ENCODE measurements around the gene RFC5. TPM values are rescaled to one million over a fixed set of nuclear protein-coding genes. Genes with fewer than 3 reads are reported as not detected.

The RFC5 gene
- total RNA-seq, 1 experiment from 2014 or later = 50.4 TPM

DNA sequence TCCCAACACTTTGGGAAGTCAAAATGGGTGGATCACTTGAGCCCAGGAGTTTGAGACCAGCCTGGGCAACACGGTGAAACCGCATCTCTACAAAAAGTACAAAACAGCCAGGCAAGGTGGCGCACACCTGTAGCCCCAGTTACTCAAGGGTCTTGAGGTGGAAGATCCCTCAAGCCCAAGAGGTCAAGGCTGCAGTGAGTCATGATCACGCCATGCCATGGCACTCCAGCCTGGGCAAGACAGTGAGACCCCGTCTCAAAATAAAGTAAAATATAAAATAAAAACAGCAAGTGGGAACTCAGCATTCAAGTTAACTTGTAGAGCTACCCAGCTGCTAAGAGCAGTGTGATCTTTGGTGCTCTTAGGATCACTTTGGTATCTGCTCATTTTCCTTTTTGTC, 12.7 kb downstream of the RFC5 start:
- H2BK20ac ChIP-seq (ENCODE audit: low read depth, low read length, poor library complexity, severe bottlenecking) = no peak overlapping the region
- H4K20me1 ChIP-seq (ENCODE audit: control insufficient read depth, insufficient read depth, insufficient read length) = no peaks in the 10 kb centered on the region
- no peaks in the 10 kb centered on the region for H3K23me2 ChIP-seq (ENCODE audit: insufficient read length, low read depth, low read length, poor library complexity, severe bottlenecking)
- Mint-ChIP-seq H3K27me3 (ENCODE audit: low read depth) (no peaks in the 10 kb centered on the region), H3K4me3 (no peak overlapping the region), H3K9me3 (no peaks in the 10 kb centered on the region), H3K36me3 (ENCODE audit: insufficient read depth in 1 of 3, low read depth in 3 of 3) (peaks cover 49 to 90% (median 84%) of the 10 kb centered on the region in 3 experiments), H3K4me1 (no peaks in the 10 kb centered on the region), H3K27ac (peak overlapping the region in 1 of 3 experiments; percentile 74; a peak in 1 of 7 replicates)
- H4K5ac ChIP-seq (ENCODE audit: insufficient read length, low read depth, low read length) = no peak overlapping the region
- H3K56ac ChIP-seq (ENCODE audit: insufficient read length, low read depth, low read length) = no peak overlapping the region
- H3K4me2 ChIP-seq (ENCODE audit: insufficient read depth, insufficient read length, low read length) = no peak overlapping the region
- H3K14ac ChIP-seq (ENCODE audit: insufficient read depth, low read length) = no peak overlapping the region
- no peaks in the 10 kb centered on the region; the same call in 1 of the 2 replicates for H3K79me2 ChIP-seq (ENCODE audit: insufficient read depth, low read length)
- no peak overlapping the region for H2AK5ac ChIP-seq (ENCODE audit: insufficient read length, low read length)
- no peaks in the 10 kb centered on the region for H3K79me1 ChIP-seq (ENCODE audit: insufficient read depth, low read depth, low read length, poor library complexity, severe bottlenecking)
- no peak overlapping the region for H3K4ac ChIP-seq (ENCODE audit: low read depth, low read length)
- H3K9me3 ChIP-seq (ENCODE audit: control insufficient read depth, low read depth, low read length) = no peaks in the 10 kb centered on the region
- no peak overlapping the region for H3K18ac ChIP-seq (ENCODE audit: insufficient read length, low read depth, low read length)
- H3T11ph ChIP-seq (ENCODE audit: low read length) = no peak overlapping the region
- H2BK12ac ChIP-seq (ENCODE audit: insufficient read length, low read depth, low read length) = no peak overlapping the region
- no peak overlapping the region for H2BK5ac ChIP-seq (ENCODE audit: insufficient read length, low read length)
- TF ChIP-seq, protein P1, sequence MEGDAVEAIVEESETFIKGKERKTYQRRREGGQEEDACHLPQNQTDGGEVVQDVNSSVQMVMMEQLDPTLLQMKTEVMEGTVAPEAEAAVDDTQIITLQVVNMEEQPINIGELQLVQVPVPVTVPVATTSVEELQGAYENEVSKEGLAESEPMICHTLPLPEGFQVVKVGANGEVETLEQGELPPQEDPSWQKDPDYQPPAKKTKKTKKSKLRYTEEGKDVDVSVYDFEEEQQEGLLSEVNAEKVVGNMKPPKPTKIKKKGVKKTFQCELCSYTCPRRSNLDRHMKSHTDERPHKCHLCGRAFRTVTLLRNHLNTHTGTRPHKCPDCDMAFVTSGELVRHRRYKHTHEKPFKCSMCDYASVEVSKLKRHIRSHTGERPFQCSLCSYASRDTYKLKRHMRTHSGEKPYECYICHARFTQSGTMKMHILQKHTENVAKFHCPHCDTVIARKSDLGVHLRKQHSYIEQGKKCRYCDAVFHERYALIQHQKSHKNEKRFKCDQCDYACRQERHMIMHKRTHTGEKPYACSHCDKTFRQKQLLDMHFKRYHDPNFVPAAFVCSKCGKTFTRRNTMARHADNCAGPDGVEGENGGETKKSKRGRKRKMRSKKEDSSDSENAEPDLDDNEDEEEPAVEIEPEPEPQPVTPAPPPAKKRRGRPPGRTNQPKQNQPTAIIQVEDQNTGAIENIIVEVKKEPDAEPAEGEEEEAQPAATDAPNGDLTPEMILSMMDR (conservative IDR thresholded peaks at IDR 0.05) = no peak
- H3K27me3 ChIP-seq (ENCODE audit: insufficient read depth, low read length) = no peaks in the 10 kb centered on the region
- no CpG with 5 or more reads among the region's 5 CpGs for WGBS (ENCODE audit: extremely low coverage, insufficient read length, low lambda C conversion rate)
- no peak overlapping the region for H3K27ac ChIP-seq (ENCODE audit: insufficient read length, low read depth, low read length)
- DNase-seq = no peak
- H4K8ac ChIP-seq (replicated peaks; ENCODE audit: insufficient read length, low read depth, low read length) = no peak overlapping the region
- H2BK120ac ChIP-seq (ENCODE audit: low read depth, low read length, poor library complexity, severe bottlenecking) = no peak overlapping the region
- no peak overlapping the region for H3K23ac ChIP-seq (ENCODE audit: insufficient read length, low read depth, low read length)
- H2BK15ac ChIP-seq (ENCODE audit: low read depth, low read length) = no peak overlapping the region
- no peak overlapping the region for H2AFZ ChIP-seq (ENCODE audit: low read length)
- H4K91ac ChIP-seq (ENCODE audit: insufficient read length, low read depth, low read length) = no peak overlapping the region
- H3K9ac ChIP-seq (ENCODE audit: extremely low read depth, insufficient read length, low read length) = no peak overlapping the region
- no peaks in the 10 kb centered on the region for H3K4me1 ChIP-seq (ENCODE audit: insufficient read depth, low read length)

Data from H9 (cell line).